ENCODE results near the gene LHFPL6. TPM values are rescaled to one million over a fixed set of nuclear protein-coding genes. Genes with fewer than 3 reads are reported as not detected.

The LHFPL6 gene
- total and polyA plus RNA-seq, 2 experiments from 2014 or later = 7.8 to 9.5 TPM

GRCh38 chr13:39350461-39350881, 252.5 kb downstream of the LHFPL6 start:
- peaks cover 9% of the 10 kb centered on the region; the same call in 1 of the 2 replicates for H3K27me3 ChIP-seq (ENCODE audit: insufficient read depth)
- H3K27ac ChIP-seq (ENCODE audit: low read depth) = no peak overlapping the region
- H3K4me3 ChIP-seq = peak overlapping the region; percentile 7; the same call in 1 of the 2 replicates
- H3K9me3 Mint-ChIP-seq = no peaks in the 10 kb centered on the region; the same call in 2 of the 3 replicates
- DNase-seq (ENCODE audit: low spot score) = peak; percentile 49
- peak; percentile 24; the same call in 2 of the 3 replicates for ATAC-seq
- no peaks in the 10 kb centered on the region for H3K36me3 ChIP-seq (ENCODE audit: insufficient read depth)
- H4K20me1 ChIP-seq (replicated peaks; ENCODE audit: insufficient read depth) = no peaks in the 10 kb centered on the region
- no peak overlapping the region for H3K27ac Mint-ChIP-seq
- H3K4me3 Mint-ChIP-seq = no peak overlapping the region
- TF ChIP-seq NANOG (IDR thresholded peaks at IDR 0.05; ENCODE audit: borderline replicate concordance) = 0 out of 2 replicates have a peak, but pooled peaks have one; percentile 31
- no peak for TF ChIP-seq POLR2AphosphoS5 (IDR thresholded peaks at IDR 0.05; ENCODE audit: low read depth)
- no peak for TF ChIP-seq STAT1 (IDR thresholded peaks at IDR 0.05; ENCODE audit: unreplicated experiment)
- H3K36me3 Mint-ChIP-seq (ENCODE audit: low read depth) = no peaks in the 10 kb centered on the region; the same call in 2 of the 3 replicates
- H3K27me3 Mint-ChIP-seq (ENCODE audit: insufficient read depth, low read depth, poor library complexity) = peaks cover 5% of the 10 kb centered on the region
- no peak overlapping the region for H2AFZ ChIP-seq
- no peaks in the 10 kb centered on the region; the same call in 1 of the 2 replicates for H3F3A ChIP-seq (replicated peaks; ENCODE audit: low read depth)
- H3K79me2 ChIP-seq (replicated peaks; ENCODE audit: insufficient read depth) = no peaks in the 10 kb centered on the region
- H3K4me1 ChIP-seq (ENCODE audit: insufficient read depth) = peaks cover 38% of the 10 kb centered on the region
- H3K9me2 ChIP-seq (ENCODE audit: insufficient read depth) = no peaks in the 10 kb centered on the region; the same call in 1 of the 2 replicates
- peaks cover 35% of the 10 kb centered on the region for H3K4me1 Mint-ChIP-seq
- peak overlapping the region; percentile 55 for H3K4me2 ChIP-seq

DNA sequence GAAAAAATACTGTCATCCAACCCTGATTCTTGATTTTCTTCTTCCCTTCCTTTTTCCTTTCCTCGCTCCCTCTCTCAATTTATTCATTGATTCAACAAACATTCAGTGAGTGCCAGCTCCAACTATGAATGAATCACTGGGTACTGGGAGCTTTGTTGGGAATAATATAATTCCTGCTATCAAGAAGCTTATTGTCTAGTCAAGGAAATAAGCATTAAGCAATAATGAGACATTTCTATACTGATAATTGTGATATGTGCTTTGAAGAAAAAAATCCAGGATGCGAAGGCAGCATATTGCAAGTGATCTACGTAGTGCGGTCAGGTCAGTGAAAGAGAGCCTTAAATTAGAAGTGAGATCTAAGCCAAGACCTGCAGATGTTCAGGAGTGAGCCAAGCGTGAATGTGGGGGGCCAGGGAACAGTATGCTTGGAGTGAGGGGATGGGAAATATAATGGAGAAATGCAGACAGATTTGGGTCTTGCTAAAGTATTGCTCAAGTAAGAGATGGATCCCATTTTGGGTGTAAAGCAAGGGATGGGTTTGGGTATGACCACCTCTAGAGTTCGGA, 253.5 kb downstream of the LHFPL6 start:
- H3K36me3 Mint-ChIP-seq (ENCODE audit: low read depth) = no peaks in the 10 kb centered on the region; the same call in 2 of the 3 replicates
- TF ChIP-seq STAT1 (IDR thresholded peaks at IDR 0.05; ENCODE audit: unreplicated experiment) = no peak
- TF ChIP-seq CREB1 (CRISPR knock-in tag; IDR thresholded peaks at IDR 0.05; ENCODE audit: low read depth) = no peak
- TF ChIP-seq JUNB (IDR thresholded peaks at IDR 0.05; ENCODE audit: unreplicated experiment) = no peak
- TF ChIP-seq ETS1 (IDR thresholded peaks at IDR 0.05) = no peak
- TF ChIP-seq ZNF114 (CRISPR knock-in tag; IDR thresholded peaks at IDR 0.05) = no peak
- no peak for TF ChIP-seq NANOG (IDR thresholded peaks at IDR 0.05; ENCODE audit: borderline replicate concordance)
- no peak for TF ChIP-seq POLR2AphosphoS5 (IDR thresholded peaks at IDR 0.05; ENCODE audit: low read depth)
- no peak for TF ChIP-seq EZH2phosphoT487 (IDR thresholded peaks at IDR 0.05; ENCODE audit: unreplicated experiment)
- TF ChIP-seq EZH2 (IDR thresholded peaks at IDR 0.05; ENCODE audit: low read depth, unreplicated experiment) = no peak
- H3K4me1 Mint-ChIP-seq = peaks cover 35% of the 10 kb centered on the region
- no peaks in the 10 kb centered on the region for H4K20me1 ChIP-seq (replicated peaks; ENCODE audit: insufficient read depth)
- peaks cover 38% of the 10 kb centered on the region for H3K4me1 ChIP-seq (ENCODE audit: insufficient read depth)
- H3F3A ChIP-seq (replicated peaks; ENCODE audit: low read depth) = no peaks in the 10 kb centered on the region; the same call in 1 of the 2 replicates
- H3K9me2 ChIP-seq (ENCODE audit: insufficient read depth) = no peaks in the 10 kb centered on the region; the same call in 1 of the 2 replicates
- no peaks in the 10 kb centered on the region; the same call in 2 of the 3 replicates for H3K9me3 Mint-ChIP-seq
- no peak overlapping the region for H3K4me3 ChIP-seq
- H2AFZ ChIP-seq = no peak overlapping the region
- no peaks in the 10 kb centered on the region for H3K36me3 ChIP-seq (ENCODE audit: insufficient read depth)
- H3K27ac ChIP-seq (ENCODE audit: low read depth) = no peak overlapping the region
- peaks cover 5% of the 10 kb centered on the region for H3K27me3 Mint-ChIP-seq (ENCODE audit: insufficient read depth, low read depth, poor library complexity)
- no peak overlapping the region for H3K4me3 Mint-ChIP-seq
- peak overlapping the region; percentile 55 for H3K4me2 ChIP-seq
- DNase-seq (ENCODE audit: low spot score) (no peak), ATAC-seq (no peak)
- peaks cover 9% of the 10 kb centered on the region; the same call in 1 of the 2 replicates for H3K27me3 ChIP-seq (ENCODE audit: insufficient read depth)
- no peak overlapping the region for H3K27ac Mint-ChIP-seq
- no peaks in the 10 kb centered on the region for H3K79me2 ChIP-seq (replicated peaks; ENCODE audit: insufficient read depth)

Measured in GM23338 (cell line).